ENCODE results near the gene SMTN. TPM values are rescaled to one million over a fixed set of nuclear protein-coding genes. Genes with fewer than 3 reads are reported as not detected.

The SMTN gene
- total and polyA plus RNA-seq, 12 donors, result 4.6 to 155 (median 88.9) TPM

- peaks cover 0 to 58% of the 10 kb centered on the region in 2 donors for H3K36me3 ChIP-seq (replicated peaks in 1 of 2)
- no peaks in the 10 kb centered on the region for H3K9me3 ChIP-seq (replicated peaks in 1 of 3)
- H3K4me1 ChIP-seq (replicated peaks in 1 of 2), result peaks cover 0 to 10% of the 10 kb centered on the region in 2 donors
- no peak overlapping the region for H3K4me3 ChIP-seq
- intact Hi-C loops (cut with DNase I), result loop anchor here (5.0 kb wide), 4 partner anchors 58 to 143 kb away; partner anchors contain the start of genes MORC2 (in 1 of the 2) and TUG1 (in 1 of the 2)
- DNase-seq, result peak; percentile 51 to 74 (median 61)
- no peaks in the 10 kb centered on the region for H3K27me3 ChIP-seq
- peak overlapping the region in 1 of 5 donors; percentile 37 for H3K27ac ChIP-seq
- TF ChIP-seq POLR2A (IDR thresholded peaks at IDR 0.05), result no peak
- TF ChIP-seq CTCF (IDR thresholded peaks at IDR 0.05), result peak; percentile 71 to 87 (median 82)
- 45 to 76% (median 66%) methylated on average over 1 to 9 of the region's 9 CpGs for WGBS, 4 donors
These were observed 8.3 kb downstream of the SMTN start for GRCh38 chr22:31089160-31090100.

- Histone ChIP-seq H3K9me3 (replicated peaks in 1 of 3) (no peaks in the 10 kb centered on the region), H3K27me3 (no peaks in the 10 kb centered on the region), H3K27ac (peak overlapping the region in 1 of 5 donors; percentile 24), H3K4me3 (no peak overlapping the region), H3K4me1 (replicated peaks in 1 of 2) (peaks cover 0 to 5% of the 10 kb centered on the region in 2 donors), H3K36me3 (replicated peaks in 1 of 2) (peaks cover 0 to 65% of the 10 kb centered on the region in 2 donors)
- 85 to 93% (median 87%) methylated on average over 12 to 15 of the region's 15 CpGs for WGBS, 4 donors
- no peak for TF ChIP-seq CTCF (IDR thresholded peaks at IDR 0.05)
- no peak for TF ChIP-seq POLR2A (IDR thresholded peaks at IDR 0.05)
- intact Hi-C loops (cut with DNase I), result loop anchor here in 1 of 2 donors (5.0 kb wide), 1 partner anchor 57 kb away; no protein-coding TSS in a partner anchor
- peak in 1 of 7 donors; percentile 16 for DNase-seq
These were observed 9.3 kb downstream of the SMTN start for GRCh38 chr22:31090217-31091085.

- H3K4me3 ChIP-seq, result no peak overlapping the region
- intact Hi-C loops (cut with DNase I), result loop anchor here in 1 of 2 donors (5.0 kb wide), 1 partner anchor 56 kb away; no protein-coding TSS in a partner anchor
- H3K4me1 ChIP-seq (replicated peaks in 1 of 2), result no peaks in the 10 kb centered on the region
- H3K27ac ChIP-seq, result peak overlapping the region in 1 of 5 donors; percentile 21
- peaks cover 0 to 73% of the 10 kb centered on the region in 2 donors for H3K36me3 ChIP-seq (replicated peaks in 1 of 2)
- TF ChIP-seq POLR2A (IDR thresholded peaks at IDR 0.05) (no peak), CTCF (IDR thresholded peaks at IDR 0.05) (no peak)
- DNase-seq, result peak in 1 of 7 donors; percentile 16
- no peaks in the 10 kb centered on the region for H3K9me3 ChIP-seq (replicated peaks in 1 of 3)
- no peaks in the 10 kb centered on the region for H3K27me3 ChIP-seq
- 76 to 94% (median 84%) methylated on average over 8 to 29 of the region's 29 CpGs for WGBS, 4 donors
These were observed 10.2 kb downstream of the SMTN start for GRCh38 chr22:31091106-31091975.
